HepG2 (cell line): ENCODE data around the gene ZFP90. TPM values are rescaled to one million over a fixed set of nuclear protein-coding genes. Genes with fewer than 3 reads are reported as not detected.
"Not testable (repeated sequence)": the region's sequence is repeated elsewhere in the genome, so short reads cannot be mapped to it uniquely, and the experiment has no call there.

Source experiments
- ATAC-seq: fragments of 200-7000 bp; cut with Tn5 transposase; 3 replicates; pipeline ENCODE4 v1.9.1; 2020; ENCODE audit warnings: mild to moderate bottlenecking, moderate library complexity
- BruUV-seq: library from RNA; stranded (reverse); fragments of 400-500 nt; replicated peaks from 2 replicates; lab custom pipeline; 2021; lab: Mats Ljungman, UMichigan
- CTCF ChIA-PET: fragments of 300-600 bp; formaldehyde crosslinking; extraction: SDS; loops from one replicate; lab custom pipeline; 2021; ENCODE audit warnings: low total read pairs, inconsistent platforms, low intra/inter-chr PET ratio; lab: Yijun Ruan, JAX
- POLR2A ChIA-PET: fragments of 350-600 bp; sonication (Branson Sonifier 250); formaldehyde crosslinking; loops from one replicate; lab custom pipeline; 2020; ENCODE audit warnings: antibody characterized with exemption, inconsistent platforms; lab: Yijun Ruan, JAX
- DNase-seq: peaks from one replicate; pipeline ENCODE4 v3.0.0-alpha.2; 2015; ENCODE audit warnings: low spot score
- FAIRE-seq: peaks from 3 replicates; lab custom pipeline; 2011; peaks lifted over from hg19 to GRCh38; lab: Jason Lieb, UNC
- H2AFZ ChIP-seq: one replicate; pipeline ENCODE4 v1.6.1; 2011; ENCODE audit warnings: low read length, inconsistent platforms
- H3K27ac ChIP-seq: fragments of 300-600 bp; 3 replicates; pipeline ENCODE4 v1.8.0; 2011; ENCODE audit warnings: mixed run types, mild to moderate bottlenecking, mixed read lengths, low read length, inconsistent platforms; ENCODE audit not compliant: insufficient read depth; ENCODE audit errors: extremely low read length
- H3K27me3 ChIP-seq, 2 experiments: fragments of 200-600 bp in 1 of 2; 2 replicates in 1 of 2; 3 replicates in 1 of 2; pipeline versions ENCODE4 v1.6.0 to v1.8.0; 2011; ENCODE audit warnings: low read length in 2 of 2, mild to moderate bottlenecking in 2 of 2, moderate library complexity in 2 of 2, inconsistent platforms in 1 of 2; ENCODE audit not compliant: insufficient read depth in 2 of 2, control insufficient read depth in 1 of 2
- H3K36me3 ChIP-seq, 2 experiments: fragments of 200-600 bp in 1 of 2; replicated peaks in 1 of 2; 2 replicates in 1 of 2; 3 replicates in 1 of 2; pipeline versions ENCODE4 v1.5.1 to v1.8.0; 2011; ENCODE audit warnings: low read length in 2 of 2, inconsistent platforms in 1 of 2; ENCODE audit not compliant: insufficient read depth in 2 of 2, control insufficient read depth in 1 of 2
- H3K4me1 ChIP-seq: 2 replicates; pipeline ENCODE4 v1.5.1; 2012; ENCODE audit warnings: low read length, inconsistent platforms; ENCODE audit not compliant: insufficient read depth
- H3K4me2 ChIP-seq: 2 replicates; pipeline ENCODE4 v1.6.0; 2011; ENCODE audit warnings: low read depth, low read length, inconsistent platforms
- H3K4me3 ChIP-seq, 3 experiments: fragments of 200-600 bp in 1 of 3; sonication (generic), shearing (Covaris generic) in 1 of 3; replicated peaks in 1 of 3; 2 replicates each; pipeline ENCODE4 v1.5.1; 2011 to 2016; ENCODE audit warnings: low read length in 3 of 3, inconsistent platforms in 2 of 3, low read depth in 2 of 3, mild to moderate bottlenecking in 2 of 3, control low read depth in 1 of 3, mixed read lengths in 1 of 3; ENCODE audit not compliant: insufficient read depth in 1 of 3
- H3K79me2 ChIP-seq: one replicate; pipeline ENCODE4 v1.6.1; 2011; ENCODE audit warnings: low read length, inconsistent platforms; ENCODE audit not compliant: insufficient read depth
- H3K9ac ChIP-seq: 2 replicates; pipeline ENCODE4 v1.6.0; 2011; ENCODE audit warnings: mild to moderate bottlenecking, low read depth, low read length, inconsistent platforms; ENCODE audit not compliant: insufficient read depth
- H3K9me3 ChIP-seq: 2 replicates; pipeline ENCODE4 v1.5.1; 2012; ENCODE audit warnings: mild to moderate bottlenecking, low read length
- H4K20me1 ChIP-seq: 2 replicates; pipeline ENCODE4 v1.6.0; 2011; ENCODE audit warnings: inconsistent platforms, mild to moderate bottlenecking, low read length, moderate library complexity; ENCODE audit not compliant: insufficient read depth
- CEBPB ChIP-seq: IDR thresholded peaks from 2 replicates; pipeline ENCODE4 v1.6.1; 2011; ENCODE audit warnings: low read depth, low read length, improper control_type of control experiment, borderline replicate concordance
- GATAD2A ChIP-seq: IDR thresholded peaks from 2 replicates; pipeline ENCODE4 v1.6.1; 2016
- HNRNPL ChIP-seq: fragments of 200-400 bp; formaldehyde crosslinking; IDR thresholded peaks from 2 replicates; pipeline ENCODE4 v1.6.1; 2017; ENCODE audit warnings: mild to moderate bottlenecking, low read depth, low read length
- SIX1 ChIP-seq: sonication (generic); formaldehyde crosslinking; IDR thresholded peaks from 2 replicates; pipeline ENCODE4 v1.4.0; 2020; ENCODE audit warnings: missing genetic modification reagents, borderline replicate concordance
- ZNF430 ChIP-seq: sonication (generic); formaldehyde crosslinking; IDR thresholded peaks from 2 replicates; pipeline ENCODE4 v1.9.0; 2021; ENCODE audit warnings: mild to moderate bottlenecking, missing genetic modification reagents
- ZNF431 ChIP-seq: sonication (generic); formaldehyde crosslinking; IDR thresholded peaks from 2 replicates; pipeline ENCODE4 v1.9.0; 2022; ENCODE audit warnings: missing genetic modification reagents, low read depth, mild to moderate bottlenecking, borderline replicate concordance
- WGBS: methylation state at CpG from one replicate; pipeline ENCODE4 v1.1.6; 2017; ENCODE audit warnings: low lambda C conversion rate; 5-methylcytosine and 5-hydroxymethylcytosine counted together
- in situ Hi-C: cut with HindIII; loops from 2 replicates; pipeline ENCODE4 v1.10.0; 2017; ENCODE audit warnings: low pct_unique_long_range_greater_than_20kb; ENCODE audit not compliant: extremely low pct_ligation_motif_present
- intact Hi-C: fragments of 100-400 bp; cut with micrococcal nuclease; formaldehyde crosslinking; loops from one replicate; pipeline ENCODE4 v1.10.0; 2022; ENCODE audit not compliant: unreplicated experiment
- polyA plus RNA-seq, 8 experiments: library from polyadenylated mRNA; depleted of rRNA in 3 of 8; stranded (reverse) in 7 of 8; unstranded in 1 of 8; fragments of >200 nt; fragmentation: Illumina TruSeq in 4 of 8; extraction: Trizol in 4 of 8; gene quantifications; 2 replicates each; pipeline versions ENCODE4 v1.2.1 to v1.2.3, GENCODE V29; 2011 to 2016; ENCODE audit warnings: low read depth in 4 of 8, missing spikeins in 1 of 8, mixed read lengths in 1 of 8; ENCODE audit not compliant: insufficient read depth in 1 of 8
- total RNA-seq, 5 experiments: library from RNA; depleted of rRNA; stranded (reverse); fragments of >200 nt; fragmentation: Illumina TruSeq; extraction: Trizol; gene quantifications; 2 replicates each; pipeline ENCODE4 v1.2.3, GENCODE V29; 2016; ENCODE audit warnings: low read depth in 1 of 5
- TF ChIP-seq, protein P1 (sequence below): sonication (generic); formaldehyde crosslinking; IDR thresholded peaks from 2 replicates; pipeline ENCODE4 v1.9.0; 2021; ENCODE audit warnings: missing genetic modification reagents, borderline replicate concordance
- TF ChIP-seq, protein P2 (sequence below): fragments of 450-650 bp; IDR thresholded peaks from 2 replicates; pipeline ENCODE4 v1.6.1; 2017

ZFP90 gene
- total and polyA plus RNA-seq, 2 of the 13 experiments (the other 11 are each of a cell fraction or from before 2014, with no cell fraction given), result 17.6 to 18.9 TPM

DNA sequence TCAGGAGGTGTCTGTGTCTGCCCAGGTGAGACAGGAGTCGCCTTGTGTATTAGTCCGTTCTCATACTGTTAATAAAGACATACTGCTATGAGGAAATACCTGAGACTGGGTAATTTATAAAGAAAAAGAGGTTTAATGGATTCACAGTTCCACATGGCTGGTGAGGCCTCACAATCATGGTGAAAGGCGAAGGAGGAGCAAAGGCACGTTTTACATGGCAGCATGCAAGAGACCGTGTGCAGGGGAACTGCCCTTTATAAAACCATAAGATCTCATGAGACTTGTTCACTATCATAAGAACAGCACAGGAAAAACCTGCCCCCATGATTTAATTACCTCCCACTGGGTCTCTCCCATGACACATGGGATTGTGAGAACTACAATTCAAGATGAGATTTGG, 44.8 kb upstream of the ZFP90 start:
- TF ChIP-seq ZNF431 (CRISPR knock-in tag) (peak; percentile 99), ZNF430 (CRISPR knock-in tag) (peak; percentile 85)
- H2AFZ ChIP-seq, H3K27me3 ChIP-seq, H3K36me3 ChIP-seq, intact Hi-C loops, CTCF ChIA-PET, POLR2A ChIA-PET, FAIRE-seq, DNase-seq, H3K4me3 ChIP-seq, BruUV-seq, H3K4me2 ChIP-seq, H4K20me1 ChIP-seq, H3K27ac ChIP-seq, ATAC-seq, H3K4me1 ChIP-seq, H3K79me2 ChIP-seq, in situ Hi-C loops, H3K9ac ChIP-seq: not testable (repeated sequence)
- peaks cover 12% of the 10 kb centered on the region for H3K9me3 ChIP-seq
- WGBS, result 15% methylated on average over 5 of the region's 5 CpGs

DNA sequence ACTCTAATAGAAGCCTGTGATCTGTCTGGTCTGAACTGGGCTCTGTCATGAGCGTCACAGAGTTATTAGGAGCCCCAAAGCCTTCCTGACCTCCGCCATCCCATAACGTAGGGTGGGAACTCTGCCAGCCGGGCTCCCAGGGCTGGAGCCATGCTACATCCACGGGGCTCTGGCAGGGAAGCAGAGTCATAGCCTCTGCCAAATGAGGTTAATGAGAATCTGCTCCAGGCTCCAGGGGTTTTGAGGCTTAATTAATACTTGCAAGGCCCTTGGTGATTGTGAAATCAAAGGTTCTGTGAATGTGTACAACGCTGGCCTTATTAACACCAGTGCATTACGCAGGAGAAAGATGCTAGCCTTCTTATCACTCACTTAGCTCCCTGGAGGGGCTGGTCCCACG, 42.4 kb upstream of the ZFP90 start:
- no peak overlapping the region for H3K27ac ChIP-seq
- no peak overlapping the region for H3K9ac ChIP-seq
- peaks cover 12% of the 10 kb centered on the region for H3K9me3 ChIP-seq
- no TSS peak for BruUV-seq
- POLR2A ChIA-PET, result no interaction called here
- CTCF ChIA-PET, result no interaction called here
- in situ Hi-C loops (no loop called here), intact Hi-C loops (no loop called here)
- no peaks in the 10 kb centered on the region for H3K36me3 ChIP-seq
- WGBS, result 27% methylated on average over 8 of the region's 8 CpGs
- H3K79me2 ChIP-seq, result no peaks in the 10 kb centered on the region
- no peak overlapping the region for H3K4me3 ChIP-seq
- H3K27me3 ChIP-seq, result peaks cover 2 to 12% of the 10 kb centered on the region in 2 experiments; a peak in 2 of 5 replicates
- H4K20me1 ChIP-seq, result no peaks in the 10 kb centered on the region
- TF ChIP-seq SIX1 (CRISPR knock-in tag) (no peak), GATAD2A (no peak), CEBPB (peak; percentile 53; the same call in 1 of the 2 replicates), HNRNPL (no peak)
- TF ChIP-seq, protein P1, sequence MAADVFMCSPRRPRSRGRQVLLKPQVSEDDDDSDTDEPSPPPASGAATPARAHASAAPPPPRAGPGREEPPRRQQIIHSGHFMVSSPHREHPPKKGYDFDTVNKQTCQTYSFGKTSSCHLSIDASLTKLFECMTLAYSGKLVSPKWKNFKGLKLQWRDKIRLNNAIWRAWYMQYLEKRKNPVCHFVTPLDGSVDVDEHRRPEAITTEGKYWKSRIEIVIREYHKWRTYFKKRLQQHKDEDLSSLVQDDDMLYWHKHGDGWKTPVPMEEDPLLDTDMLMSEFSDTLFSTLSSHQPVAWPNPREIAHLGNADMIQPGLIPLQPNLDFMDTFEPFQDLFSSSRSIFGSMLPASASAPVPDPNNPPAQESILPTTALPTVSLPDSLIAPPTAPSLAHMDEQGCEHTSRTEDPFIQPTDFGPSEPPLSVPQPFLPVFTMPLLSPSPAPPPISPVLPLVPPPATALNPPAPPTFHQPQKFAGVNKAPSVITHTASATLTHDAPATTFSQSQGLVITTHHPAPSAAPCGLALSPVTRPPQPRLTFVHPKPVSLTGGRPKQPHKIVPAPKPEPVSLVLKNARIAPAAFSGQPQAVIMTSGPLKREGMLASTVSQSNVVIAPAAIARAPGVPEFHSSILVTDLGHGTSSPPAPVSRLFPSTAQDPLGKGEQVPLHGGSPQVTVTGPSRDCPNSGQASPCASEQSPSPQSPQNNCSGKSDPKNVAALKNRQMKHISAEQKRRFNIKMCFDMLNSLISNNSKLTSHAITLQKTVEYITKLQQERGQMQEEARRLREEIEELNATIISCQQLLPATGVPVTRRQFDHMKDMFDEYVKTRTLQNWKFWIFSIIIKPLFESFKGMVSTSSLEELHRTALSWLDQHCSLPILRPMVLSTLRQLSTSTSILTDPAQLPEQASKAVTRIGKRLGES (CRISPR knock-in tag), result no peak
- TF ChIP-seq, protein P2, sequence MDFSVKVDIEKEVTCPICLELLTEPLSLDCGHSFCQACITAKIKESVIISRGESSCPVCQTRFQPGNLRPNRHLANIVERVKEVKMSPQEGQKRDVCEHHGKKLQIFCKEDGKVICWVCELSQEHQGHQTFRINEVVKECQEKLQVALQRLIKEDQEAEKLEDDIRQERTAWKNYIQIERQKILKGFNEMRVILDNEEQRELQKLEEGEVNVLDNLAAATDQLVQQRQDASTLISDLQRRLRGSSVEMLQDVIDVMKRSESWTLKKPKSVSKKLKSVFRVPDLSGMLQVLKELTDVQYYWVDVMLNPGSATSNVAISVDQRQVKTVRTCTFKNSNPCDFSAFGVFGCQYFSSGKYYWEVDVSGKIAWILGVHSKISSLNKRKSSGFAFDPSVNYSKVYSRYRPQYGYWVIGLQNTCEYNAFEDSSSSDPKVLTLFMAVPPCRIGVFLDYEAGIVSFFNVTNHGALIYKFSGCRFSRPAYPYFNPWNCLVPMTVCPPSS, result no peak
- FAIRE-seq (no peak), DNase-seq (no peak), ATAC-seq (no peak)
- no peak overlapping the region for H3K4me2 ChIP-seq
- no peaks in the 10 kb centered on the region for H3K4me1 ChIP-seq
- H2AFZ ChIP-seq, result no peak overlapping the region
